Activated CD4-positive, alpha-beta memory T cell treated with anti-CD3 and anti-CD28 coated beads, Interleukin-2, amount 10 ng/mL, durations not matched to agents 7 days and 5 days (primary cell): Measurements from ENCODE around the gene CCDC14. TPM values are rescaled to one million over a fixed set of nuclear protein-coding genes. Genes with fewer than 3 reads are reported as not detected.

Experiments
- CTCF ChIA-PET: fragments of 350-600 bp; sonication (Branson Sonifier 250); formaldehyde crosslinking; loops from one replicate; lab custom pipeline; 2021; ENCODE audit warnings: antibody characterized with exemption, inconsistent platforms; lab: Charles Lee
- POLR2A ChIA-PET: fragments of 350-600 bp; sonication (Branson Sonifier 250); formaldehyde crosslinking; loops from one replicate; lab custom pipeline; 2021; ENCODE audit warnings: antibody characterized with exemption; lab: Charles Lee
- DNase-seq: peaks from one replicate; pipeline ENCODE4 v3.0.0-alpha.2; 2020
- H3K27ac Mint-ChIP-seq: one replicate; pipeline ENCODE4 v1.8.0; 2021; ENCODE audit warnings: mild to moderate bottlenecking, mixed read lengths
- H3K27me3 Mint-ChIP-seq: one replicate; pipeline ENCODE4 v1.8.0; 2021; ENCODE audit warnings: mixed read lengths
- H3K36me3 Mint-ChIP-seq: one replicate; pipeline ENCODE4 v1.8.0; 2021; ENCODE audit warnings: low read depth, mixed read lengths
- H3K4me1 Mint-ChIP-seq: one replicate; pipeline ENCODE4 v1.8.0; 2021; ENCODE audit warnings: mixed read lengths
- H3K4me3 Mint-ChIP-seq: one replicate; pipeline ENCODE4 v1.8.0; 2021; ENCODE audit warnings: mild to moderate bottlenecking, mixed read lengths
- H3K9me3 Mint-ChIP-seq: one replicate; pipeline ENCODE4 v1.8.0; 2021; ENCODE audit warnings: mixed read lengths
- total RNA-seq, 2 experiments: library from RNA; stranded (reverse); gene quantifications; one replicate each; pipeline ENCODE4 v1.2.3, GENCODE V29; 2021

Gene CCDC14
- total RNA-seq, 2 experiments from 2014 or later: 50.1 to 52.4 TPM

GRCh38 chr3:123952844-123953520 lies 8.0 kb downstream of the CCDC14 start:
- CTCF ChIA-PET: interaction anchor here (1.5 kb wide), 1 partner anchor 12 kb away, joined by 4 read pairs; no protein-coding TSS in a partner anchor
- Mint-ChIP-seq H3K4me3 (no peak overlapping the region), H3K27me3 (no peaks in the 10 kb centered on the region), H3K27ac (no peak overlapping the region), H3K4me1 (peaks cover 3% of the 10 kb centered on the region), H3K9me3 (no peaks in the 10 kb centered on the region), H3K36me3 (peaks cover 44% of the 10 kb centered on the region)
- no peak for DNase-seq
- POLR2A ChIA-PET: interaction anchor here (2.5 kb wide), 1 partner anchor 8 kb away, joined by 9 read pairs; the partner anchor contains the start of gene CCDC14

- H3K4me3 Mint-ChIP-seq: no peak overlapping the region
- no peaks in the 10 kb centered on the region for H3K9me3 Mint-ChIP-seq
- peaks cover 45% of the 10 kb centered on the region for H3K36me3 Mint-ChIP-seq
- DNase-seq: no peak
- no peaks in the 10 kb centered on the region for H3K27me3 Mint-ChIP-seq
- H3K27ac Mint-ChIP-seq: no peak overlapping the region
- CTCF ChIA-PET: interaction anchor here (1.5 kb wide), 1 partner anchor 10 kb away, joined by 4 read pairs; no protein-coding TSS in a partner anchor
- POLR2A ChIA-PET: interaction anchor here (2.5 kb wide), 1 partner anchor 9 kb away, joined by 9 read pairs; the partner anchor contains the start of gene CCDC14
- no peaks in the 10 kb centered on the region for H3K4me1 Mint-ChIP-seq
Measured at GRCh38 chr3:123951522-123952447, 9.2 kb downstream of the CCDC14 start.

- no peaks in the 10 kb centered on the region for H3K9me3 Mint-ChIP-seq
- no peak overlapping the region for H3K4me3 Mint-ChIP-seq
- DNase-seq: no peak
- CTCF ChIA-PET: interaction anchor here (0.6 kb wide), 1 partner anchor 9 kb away, joined by 3 read pairs; no protein-coding TSS in a partner anchor
- POLR2A ChIA-PET: no interaction called here
- H3K36me3 Mint-ChIP-seq: peaks cover 46% of the 10 kb centered on the region
- H3K27ac Mint-ChIP-seq: no peak overlapping the region
- no peaks in the 10 kb centered on the region for H3K27me3 Mint-ChIP-seq
- H3K4me1 Mint-ChIP-seq: no peaks in the 10 kb centered on the region
Measured at GRCh38 chr3:123949641-123950040, 11.4 kb downstream of the CCDC14 start.

GRCh38 chr3:123948449-123948848 lies 12.6 kb downstream of the CCDC14 start:
- no peaks in the 10 kb centered on the region for H3K27me3 Mint-ChIP-seq
- H3K4me1 Mint-ChIP-seq: no peaks in the 10 kb centered on the region
- no peaks in the 10 kb centered on the region for H3K9me3 Mint-ChIP-seq
- no peak for DNase-seq
- H3K4me3 Mint-ChIP-seq: no peak overlapping the region
- no peak overlapping the region for H3K27ac Mint-ChIP-seq
- H3K36me3 Mint-ChIP-seq: peaks cover 51% of the 10 kb centered on the region
- ChIA-PET POLR2A (no interaction called here), CTCF (no interaction called here)

- ChIA-PET POLR2A (no interaction called here), CTCF (no interaction called here)
- peaks cover 47% of the 10 kb centered on the region for H3K36me3 Mint-ChIP-seq
- no peak overlapping the region for H3K27ac Mint-ChIP-seq
- no peak for DNase-seq
- H3K9me3 Mint-ChIP-seq: no peaks in the 10 kb centered on the region
- no peaks in the 10 kb centered on the region for H3K27me3 Mint-ChIP-seq
- no peak overlapping the region for H3K4me3 Mint-ChIP-seq
- H3K4me1 Mint-ChIP-seq: no peaks in the 10 kb centered on the region
Measured at GRCh38 chr3:123947482-123947881, 13.5 kb downstream of the CCDC14 start.

- Mint-ChIP-seq H3K4me3 (no peak overlapping the region), H3K36me3 (peaks cover 50% of the 10 kb centered on the region), H3K4me1 (no peaks in the 10 kb centered on the region), H3K27ac (no peak overlapping the region), H3K27me3 (no peaks in the 10 kb centered on the region), H3K9me3 (no peaks in the 10 kb centered on the region)
- POLR2A ChIA-PET: no interaction called here
- DNase-seq: no peak
- CTCF ChIA-PET: interaction anchor here (1.4 kb wide), 1 partner anchor 11 kb away, joined by 4 read pairs; no protein-coding TSS in a partner anchor
Measured at GRCh38 chr3:123941542-123941941, 19.5 kb downstream of the CCDC14 start.

GRCh38 chr3:123941121-123941520 lies 19.9 kb downstream of the CCDC14 start:
- Mint-ChIP-seq H3K4me3 (no peak overlapping the region), H3K4me1 (no peaks in the 10 kb centered on the region), H3K27me3 (no peaks in the 10 kb centered on the region), H3K9me3 (no peaks in the 10 kb centered on the region), H3K36me3 (peaks cover 47% of the 10 kb centered on the region), H3K27ac (no peak overlapping the region)
- no peak for DNase-seq
- ChIA-PET POLR2A (no interaction called here), CTCF (interaction anchor here (1.0 to 1.4 kb wide), 2 partner anchors 8 to 12 kb away, joined by 3 to 4 read pairs; no protein-coding TSS in a partner anchor)

- Mint-ChIP-seq H3K36me3 (peaks cover 43% of the 10 kb centered on the region), H3K4me1 (no peaks in the 10 kb centered on the region), H3K9me3 (no peaks in the 10 kb centered on the region), H3K27me3 (no peaks in the 10 kb centered on the region), H3K27ac (no peak overlapping the region), H3K4me3 (no peak overlapping the region)
- CTCF ChIA-PET: no interaction called here
- POLR2A ChIA-PET: no interaction called here
- no peak for DNase-seq
Measured at GRCh38 chr3:123939706-123940105, 21.3 kb downstream of the CCDC14 start.

GRCh38 chr3:123936400-123936799 lies 24.6 kb downstream of the CCDC14 start:
- H3K4me1 Mint-ChIP-seq: no peaks in the 10 kb centered on the region
- H3K36me3 Mint-ChIP-seq: peaks cover 47% of the 10 kb centered on the region
- no peak overlapping the region for H3K4me3 Mint-ChIP-seq
- DNase-seq: no peak
- ChIA-PET POLR2A (no interaction called here), CTCF (no interaction called here)
- H3K9me3 Mint-ChIP-seq: no peaks in the 10 kb centered on the region
- H3K27ac Mint-ChIP-seq: no peak overlapping the region
- no peaks in the 10 kb centered on the region for H3K27me3 Mint-ChIP-seq

GRCh38 chr3:123935830-123936229 lies 25.2 kb downstream of the CCDC14 start:
- ChIA-PET POLR2A (no interaction called here), CTCF (interaction anchor here (1.0 kb wide), 1 partner anchor 45 kb away, joined by 3 read pairs; no protein-coding TSS in a partner anchor)
- Mint-ChIP-seq H3K4me1 (no peaks in the 10 kb centered on the region), H3K27me3 (no peaks in the 10 kb centered on the region), H3K4me3 (no peak overlapping the region), H3K9me3 (no peaks in the 10 kb centered on the region), H3K27ac (no peak overlapping the region), H3K36me3 (peaks cover 50% of the 10 kb centered on the region)
- DNase-seq: no peak

- POLR2A ChIA-PET: no interaction called here
- no peak for DNase-seq
- Mint-ChIP-seq H3K27me3 (no peaks in the 10 kb centered on the region), H3K36me3 (peaks cover 48% of the 10 kb centered on the region), H3K4me3 (no peak overlapping the region), H3K9me3 (no peaks in the 10 kb centered on the region), H3K4me1 (no peaks in the 10 kb centered on the region), H3K27ac (no peak overlapping the region)
- CTCF ChIA-PET: no interaction called here
Measured at GRCh38 chr3:123934250-123934649, 26.8 kb downstream of the CCDC14 start.

- H3K27ac Mint-ChIP-seq: no peak overlapping the region
- CTCF ChIA-PET: no interaction called here
- DNase-seq: no peak
- H3K4me3 Mint-ChIP-seq: no peak overlapping the region
- no peaks in the 10 kb centered on the region for H3K27me3 Mint-ChIP-seq
- POLR2A ChIA-PET: no interaction called here
- no peaks in the 10 kb centered on the region for H3K9me3 Mint-ChIP-seq
- H3K4me1 Mint-ChIP-seq: no peaks in the 10 kb centered on the region
- H3K36me3 Mint-ChIP-seq: peaks cover 32% of the 10 kb centered on the region
Measured at GRCh38 chr3:123930445-123930844, 30.6 kb downstream of the CCDC14 start.

- CTCF ChIA-PET: no interaction called here
- Mint-ChIP-seq H3K4me1 (no peaks in the 10 kb centered on the region), H3K9me3 (no peaks in the 10 kb centered on the region), H3K4me3 (no peak overlapping the region), H3K27ac (no peak overlapping the region), H3K36me3 (peaks cover 40% of the 10 kb centered on the region), H3K27me3 (no peaks in the 10 kb centered on the region)
- no peak for DNase-seq
- POLR2A ChIA-PET: no interaction called here
Measured at GRCh38 chr3:123929325-123929724, 31.7 kb downstream of the CCDC14 start.
